ENCODE measurements around the gene CLTA. TPM values are rescaled to one million over a fixed set of nuclear protein-coding genes. Genes with fewer than 3 reads are reported as not detected.

The CLTA gene
- total RNA-seq, 1 donor from 2014 or later: 330 TPM

- DNase-seq (ENCODE audit: low spot score): no peak
- Mint-ChIP-seq H3K4me1 (ENCODE audit: unreplicated experiment) (peaks cover 46% of the 10 kb centered on the region), H3K27ac (ENCODE audit: unreplicated experiment) (peak overlapping the region; percentile 74), H3K9me3 (ENCODE audit: unreplicated experiment) (no peaks in the 10 kb centered on the region), H3K4me3 (ENCODE audit: unreplicated experiment) (no peak overlapping the region), H3K36me3 (ENCODE audit: low read depth, unreplicated experiment) (peaks cover 74% of the 10 kb centered on the region), H3K27me3 (ENCODE audit: unreplicated experiment) (peaks cover 9% of the 10 kb centered on the region)
- no peak for TF ChIP-seq CTCF (IDR thresholded peaks at IDR 0.05; ENCODE audit: unreplicated experiment)
Measured at GRCh38 chr9:36207546-36208012, 16.9 kb downstream of the CLTA start.

- peaks cover 52% of the 10 kb centered on the region for H3K4me1 Mint-ChIP-seq (ENCODE audit: unreplicated experiment)
- DNase-seq (ENCODE audit: low spot score): no peak
- peak overlapping the region; percentile 19 for H3K27ac Mint-ChIP-seq (ENCODE audit: unreplicated experiment)
- peaks cover 75% of the 10 kb centered on the region for H3K36me3 Mint-ChIP-seq (ENCODE audit: low read depth, unreplicated experiment)
- H3K4me3 Mint-ChIP-seq (ENCODE audit: unreplicated experiment): peak overlapping the region; percentile 15
- H3K9me3 Mint-ChIP-seq (ENCODE audit: unreplicated experiment): no peaks in the 10 kb centered on the region
- peaks cover 9% of the 10 kb centered on the region for H3K27me3 Mint-ChIP-seq (ENCODE audit: unreplicated experiment)
- TF ChIP-seq CTCF (IDR thresholded peaks at IDR 0.05; ENCODE audit: unreplicated experiment): no peak
Measured at GRCh38 chr9:36208521-36209253, 18.0 kb downstream of the CLTA start.

GRCh38 chr9:36210722-36211121, 20.0 kb downstream of the CLTA start:
- Mint-ChIP-seq H3K27ac (ENCODE audit: unreplicated experiment) (peak overlapping the region; percentile 74), H3K9me3 (ENCODE audit: unreplicated experiment) (no peaks in the 10 kb centered on the region), H3K4me1 (ENCODE audit: unreplicated experiment) (peaks cover 59% of the 10 kb centered on the region), H3K36me3 (ENCODE audit: low read depth, unreplicated experiment) (peaks cover 73% of the 10 kb centered on the region), H3K4me3 (ENCODE audit: unreplicated experiment) (no peak overlapping the region), H3K27me3 (ENCODE audit: unreplicated experiment) (peaks cover 5% of the 10 kb centered on the region)
- TF ChIP-seq CTCF (IDR thresholded peaks at IDR 0.05; ENCODE audit: unreplicated experiment): no peak
- DNase-seq (ENCODE audit: low spot score): no peak

GRCh38 chr9:36211510-36211909, 20.8 kb downstream of the CLTA start:
- H3K36me3 Mint-ChIP-seq (ENCODE audit: low read depth, unreplicated experiment): peaks cover 72% of the 10 kb centered on the region
- H3K27ac Mint-ChIP-seq (ENCODE audit: unreplicated experiment): peak overlapping the region; percentile 86
- no peaks in the 10 kb centered on the region for H3K9me3 Mint-ChIP-seq (ENCODE audit: unreplicated experiment)
- peaks cover 64% of the 10 kb centered on the region for H3K4me1 Mint-ChIP-seq (ENCODE audit: unreplicated experiment)
- no peak for TF ChIP-seq CTCF (IDR thresholded peaks at IDR 0.05; ENCODE audit: unreplicated experiment)
- H3K27me3 Mint-ChIP-seq (ENCODE audit: unreplicated experiment): peaks cover 9% of the 10 kb centered on the region
- no peak for DNase-seq (ENCODE audit: low spot score)
- H3K4me3 Mint-ChIP-seq (ENCODE audit: unreplicated experiment): peak overlapping the region; percentile 37

- H3K9me3 Mint-ChIP-seq (ENCODE audit: unreplicated experiment): no peaks in the 10 kb centered on the region
- TF ChIP-seq CTCF (IDR thresholded peaks at IDR 0.05; ENCODE audit: unreplicated experiment): no peak
- peaks cover 64% of the 10 kb centered on the region for H3K36me3 Mint-ChIP-seq (ENCODE audit: low read depth, unreplicated experiment)
- H3K4me3 Mint-ChIP-seq (ENCODE audit: unreplicated experiment): no peak overlapping the region
- peaks cover 9% of the 10 kb centered on the region for H3K27me3 Mint-ChIP-seq (ENCODE audit: unreplicated experiment)
- H3K27ac Mint-ChIP-seq (ENCODE audit: unreplicated experiment): no peak overlapping the region
- peaks cover 51% of the 10 kb centered on the region for H3K4me1 Mint-ChIP-seq (ENCODE audit: unreplicated experiment)
- DNase-seq (ENCODE audit: low spot score): no peak
Measured at GRCh38 chr9:36213387-36213786, 22.7 kb downstream of the CLTA start.
